Esophagus squamous epithelium (tissue), 4 donors: ENCODE data around the gene ADAMTSL1.

Source experiments
- CTCF ChIP-seq, 6 experiments: fragments of 450-650 bp in 4 of 6; fragments of 200-600 bp in 2 of 6; sonication (generic) in 2 of 6; IDR thresholded peaks; one replicate each; pipeline ENCODE4 v1.5.1; 2016 to 2019; ENCODE audit warnings: antibody characterized with exemption in 6 of 6, mild to moderate bottlenecking in 4 of 6, moderate library complexity in 4 of 6
- POLR2A ChIP-seq, 4 donors: fragments of 450-650 bp; IDR thresholded peaks; one replicate each; pipeline ENCODE4 v1.6.1; 2017; ENCODE audit warnings: antibody characterized with exemption in 4 of 4, mild to moderate bottlenecking in 4 of 4, moderate library complexity in 3 of 4

GRCh38 chr9:18488886-18489285, 14.9 kb downstream of the ADAMTSL1 start:
- no peak for TF ChIP-seq CTCF (IDR thresholded peaks at IDR 0.05)
- no peak for TF ChIP-seq POLR2A (IDR thresholded peaks at IDR 0.05)
